GM03348 (cell line): ENCODE results near the gene GNAO1.

Experiments
- DNase-seq: peaks from one replicate; pipeline ENCODE4 v3.0.0; 2012; ENCODE audit warnings: low spot score

The GNAO1 gene

DNA sequence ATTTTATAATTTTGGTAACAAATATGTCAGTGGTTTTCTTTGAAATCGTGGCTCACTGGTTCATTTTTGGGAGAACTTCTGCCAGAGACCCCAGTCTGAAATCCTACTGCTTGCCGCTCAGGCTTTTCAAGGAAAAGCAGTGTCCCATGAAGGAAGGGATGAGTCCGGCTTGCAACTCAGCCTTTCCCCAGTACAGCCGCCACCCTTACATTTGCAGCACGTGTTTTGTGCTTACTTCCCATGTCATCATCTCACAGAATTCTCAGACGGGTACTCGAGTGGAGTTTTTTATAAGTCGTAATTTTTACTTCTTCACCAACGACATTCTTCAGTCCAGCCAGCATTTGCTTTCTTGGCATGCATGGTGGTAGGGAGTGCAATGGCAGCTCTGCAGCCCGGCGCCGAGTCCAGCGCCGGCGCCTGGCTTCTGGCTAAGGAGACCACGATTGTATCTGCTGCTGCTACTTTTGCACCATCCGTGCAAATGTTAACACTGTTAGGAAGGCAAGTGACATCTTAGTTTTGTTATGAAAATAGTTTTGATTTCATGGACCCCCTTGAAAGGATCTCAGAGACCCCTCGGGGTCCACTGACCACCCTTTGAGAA is 123.1 kb downstream of the GNAO1 start:
- no peak for DNase-seq

DNA sequence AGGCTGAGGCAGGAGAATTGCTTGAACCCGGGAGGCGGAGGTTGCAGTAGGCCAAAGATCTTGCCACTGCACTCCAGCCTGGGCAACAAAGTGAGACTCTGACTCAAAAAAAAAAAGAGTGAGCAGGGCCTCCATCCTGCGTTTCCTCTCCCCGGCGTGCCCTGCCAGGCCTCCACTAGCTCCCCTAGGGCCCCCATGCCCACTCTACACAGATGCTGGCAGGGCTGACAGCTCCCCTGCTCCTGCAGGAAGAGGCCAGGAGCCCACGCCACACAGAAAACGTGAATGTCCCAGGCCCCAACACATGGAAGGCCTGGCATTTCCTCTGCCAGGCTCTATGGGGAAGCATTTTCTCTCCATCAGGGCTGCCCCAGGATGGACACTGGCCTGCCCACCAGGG is 124.7 kb downstream of the GNAO1 start:
- no peak for DNase-seq

DNA sequence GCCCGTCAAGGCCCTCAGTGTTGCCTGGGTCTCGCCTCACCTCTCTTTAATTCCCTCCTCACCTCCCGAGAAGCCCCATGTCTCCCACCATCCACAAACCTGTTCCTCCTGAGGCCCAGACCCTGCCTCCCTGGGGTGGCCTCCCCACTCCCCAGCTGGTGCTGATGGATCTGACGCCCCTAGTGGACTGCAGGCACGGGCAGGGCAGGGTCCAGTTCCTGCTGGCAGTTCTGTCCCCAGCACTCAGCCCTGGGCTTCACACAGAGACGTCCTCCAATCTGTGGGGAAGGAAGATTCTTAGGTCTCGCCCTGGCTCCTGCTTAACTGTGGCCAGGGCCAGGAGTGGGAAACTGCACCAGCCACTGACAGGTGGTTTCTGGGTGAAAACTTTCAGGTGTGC is 125.3 kb downstream of the GNAO1 start:
- DNase-seq: no peak

DNA sequence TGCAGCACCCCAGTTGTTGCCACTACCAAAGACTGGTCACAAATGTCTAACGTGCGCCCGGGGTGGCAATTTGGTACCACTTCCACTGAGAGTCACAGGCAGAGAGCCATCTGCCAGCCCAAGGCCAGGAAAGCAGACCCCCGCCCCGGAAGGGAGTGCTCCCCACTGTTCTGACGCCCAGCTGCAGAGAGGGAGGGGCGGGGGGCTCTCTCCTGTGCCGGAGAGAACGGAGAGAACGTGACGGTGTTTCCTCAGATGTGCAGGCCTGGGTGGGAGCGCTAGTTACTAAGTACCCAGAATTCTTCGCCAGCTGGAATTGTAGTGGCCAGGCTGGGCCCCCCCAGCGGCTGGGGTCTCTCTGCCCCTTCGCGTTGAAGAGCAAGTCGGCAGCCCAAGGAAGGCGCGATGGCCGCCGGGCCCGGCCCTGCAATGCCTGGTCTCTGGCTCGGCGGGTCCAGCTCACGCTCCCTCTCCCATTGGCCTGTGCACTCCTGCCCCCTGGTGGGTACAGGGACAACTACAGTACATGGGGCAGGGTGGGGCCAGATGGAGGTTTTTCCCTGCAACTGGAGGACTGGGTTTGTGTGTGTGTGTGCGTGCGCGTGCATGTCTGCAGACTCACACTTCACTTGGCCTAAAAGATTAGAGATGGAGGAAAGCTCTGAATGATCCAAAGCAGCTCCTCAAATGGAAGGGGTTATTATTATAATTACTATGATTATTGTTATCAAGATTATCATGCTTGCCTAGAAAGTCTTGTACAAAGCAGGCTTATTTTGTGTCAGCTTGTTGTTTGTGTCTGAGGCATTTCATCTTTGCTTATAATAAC is 126.9 kb downstream of the GNAO1 start:
- DNase-seq: peak; percentile 97

DNA sequence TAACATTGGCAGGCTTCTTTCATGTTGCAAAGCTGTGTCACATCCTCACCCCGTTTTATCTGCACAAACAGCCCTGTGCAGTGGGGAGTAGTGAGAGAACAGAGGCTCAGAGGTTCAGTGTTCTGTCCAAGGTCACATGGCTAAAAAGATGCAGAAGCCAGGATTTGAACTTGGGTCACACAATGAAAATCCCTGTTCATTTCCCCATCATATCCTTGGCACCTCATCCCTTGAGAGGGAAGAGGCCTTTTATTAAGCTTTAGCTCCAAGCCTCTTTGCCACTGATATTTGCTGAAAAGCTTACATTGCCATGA is 127.5 kb downstream of the GNAO1 start:
- DNase-seq: no peak

DNA sequence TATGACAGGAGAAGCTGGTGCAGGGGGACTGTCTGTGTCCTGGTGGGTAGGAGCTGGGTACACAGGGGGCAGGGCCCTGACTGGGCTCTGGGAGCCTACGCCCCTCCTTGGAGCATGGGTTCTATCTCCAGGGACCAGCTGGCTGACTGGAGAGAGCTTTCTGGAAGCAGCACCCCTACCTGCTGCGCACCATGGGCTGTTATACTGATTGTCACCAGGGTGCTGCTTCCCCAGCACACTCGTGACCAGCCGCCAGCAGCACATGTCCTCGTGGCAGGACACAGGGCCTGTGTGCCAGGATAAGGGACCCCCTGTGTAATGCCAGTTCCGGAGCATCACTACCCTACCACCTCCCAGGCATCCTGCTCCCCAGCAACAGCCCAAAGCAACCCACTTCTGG is 128.1 kb downstream of the GNAO1 start:
- no peak for DNase-seq

DNA sequence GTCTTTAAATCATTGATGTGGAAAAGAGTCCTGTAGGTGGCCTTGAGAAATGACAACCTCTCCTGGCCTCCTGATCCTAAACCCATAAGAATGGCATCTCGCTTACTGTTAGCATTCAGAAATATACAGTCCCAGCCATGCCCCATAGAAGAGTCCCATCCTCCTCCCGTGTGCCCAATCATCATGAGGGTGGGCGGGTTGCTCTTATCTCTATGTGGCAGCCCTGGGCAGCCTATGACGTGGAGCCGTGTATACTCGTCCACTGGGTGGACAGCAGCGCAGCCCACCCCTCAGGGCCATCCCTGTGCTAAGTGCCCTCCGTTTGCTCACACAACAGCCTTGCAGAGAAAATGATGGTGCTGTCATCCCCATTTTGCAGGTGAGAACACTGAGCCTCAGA is 128.8 kb downstream of the GNAO1 start:
- no peak for DNase-seq

DNA sequence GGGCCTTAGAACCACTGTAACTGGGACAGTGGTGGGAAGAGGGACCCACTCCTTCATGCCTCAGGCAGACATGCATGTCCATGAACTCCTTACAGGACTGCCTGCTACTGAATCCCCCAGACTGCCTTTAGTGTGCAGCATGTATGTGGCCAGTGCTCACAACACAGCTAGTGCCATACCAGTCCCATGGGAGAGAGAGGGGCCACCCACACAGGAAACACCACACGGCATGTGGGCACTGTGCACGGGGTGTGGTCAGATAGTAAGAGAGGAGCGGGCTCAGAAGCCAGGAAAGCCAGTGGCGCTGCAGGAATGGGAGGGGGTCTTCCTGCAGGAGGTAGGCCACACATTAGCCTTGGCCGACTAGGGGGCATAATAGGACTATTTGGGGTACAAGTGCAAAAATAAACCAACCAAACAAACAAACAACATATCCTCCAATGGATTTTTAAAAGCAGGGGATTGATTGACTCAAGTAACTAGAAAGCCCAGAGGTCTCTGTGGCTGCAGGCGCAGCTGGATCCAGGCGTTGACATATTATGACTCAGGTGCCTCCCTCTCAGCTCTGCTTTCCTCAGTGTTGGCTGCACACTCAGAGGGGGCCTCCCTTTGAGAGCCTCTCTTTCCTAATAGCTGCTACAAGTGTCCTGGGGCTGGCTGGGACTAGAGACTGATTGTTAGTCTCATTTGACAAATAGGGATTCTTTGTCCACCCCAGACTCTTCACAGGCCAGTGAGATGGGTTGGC is 129.7 kb downstream of the GNAO1 start:
- DNase-seq: no peak

DNA sequence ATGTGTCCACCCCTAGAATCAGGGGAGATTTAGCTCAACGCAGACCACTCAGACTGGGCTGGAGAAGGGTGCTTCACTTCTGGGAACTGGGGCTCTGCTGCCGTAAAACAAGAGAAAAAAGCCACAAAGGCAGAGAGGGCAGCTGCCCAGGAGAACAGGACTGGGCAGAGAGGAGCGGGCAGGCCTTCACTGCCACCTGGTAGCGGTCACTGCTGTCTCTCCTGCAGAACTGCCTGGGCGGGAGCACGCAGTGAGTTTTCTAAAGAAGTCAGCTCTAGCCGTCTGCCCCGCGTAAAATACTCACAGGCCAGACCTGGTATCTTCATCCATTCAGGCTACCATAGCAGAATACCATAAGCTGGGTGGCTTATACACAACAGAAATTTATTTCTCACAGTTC is 130.3 kb downstream of the GNAO1 start:
- DNase-seq: no peak

DNA sequence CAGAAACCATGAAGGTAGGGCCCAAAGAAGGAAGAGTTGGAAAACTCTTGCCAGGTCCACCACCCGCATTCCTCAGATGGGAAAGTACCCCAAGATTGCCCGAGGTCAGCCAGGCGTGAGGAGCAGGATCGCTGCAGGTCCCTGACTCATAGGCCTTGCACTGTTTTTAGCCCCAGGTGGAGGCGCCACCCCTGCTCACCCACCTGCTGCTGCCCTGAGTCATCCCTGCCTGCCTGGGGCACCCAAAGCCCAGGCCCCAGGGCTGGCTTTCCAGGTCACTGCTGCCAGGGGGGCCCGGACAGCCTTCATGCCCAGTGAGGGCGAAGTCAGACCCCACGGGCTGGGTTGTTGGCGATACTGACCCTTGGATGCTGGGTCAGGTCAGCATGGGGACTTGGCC is 133.1 kb downstream of the GNAO1 start:
- DNase-seq: no peak

DNA sequence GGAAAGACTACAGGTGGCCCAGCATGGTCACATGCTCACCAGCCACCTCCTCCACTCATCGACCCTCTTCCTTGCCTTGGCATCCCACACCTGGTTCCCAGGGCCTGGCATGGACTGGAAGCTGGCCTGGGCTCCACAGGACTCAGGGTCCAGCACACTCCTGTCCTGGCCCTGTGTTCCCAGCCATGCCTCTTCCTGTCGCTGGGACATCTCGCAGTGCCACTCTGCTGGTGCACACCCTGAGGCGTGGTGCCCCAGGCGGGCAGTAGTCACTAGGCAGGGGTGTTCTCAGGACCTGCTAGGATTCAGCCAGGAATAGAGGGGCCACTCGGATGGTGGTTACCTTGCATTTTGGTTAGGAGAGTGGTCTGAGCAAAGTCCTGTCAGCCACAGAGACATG is 134.7 kb downstream of the GNAO1 start:
- DNase-seq: no peak

DNA sequence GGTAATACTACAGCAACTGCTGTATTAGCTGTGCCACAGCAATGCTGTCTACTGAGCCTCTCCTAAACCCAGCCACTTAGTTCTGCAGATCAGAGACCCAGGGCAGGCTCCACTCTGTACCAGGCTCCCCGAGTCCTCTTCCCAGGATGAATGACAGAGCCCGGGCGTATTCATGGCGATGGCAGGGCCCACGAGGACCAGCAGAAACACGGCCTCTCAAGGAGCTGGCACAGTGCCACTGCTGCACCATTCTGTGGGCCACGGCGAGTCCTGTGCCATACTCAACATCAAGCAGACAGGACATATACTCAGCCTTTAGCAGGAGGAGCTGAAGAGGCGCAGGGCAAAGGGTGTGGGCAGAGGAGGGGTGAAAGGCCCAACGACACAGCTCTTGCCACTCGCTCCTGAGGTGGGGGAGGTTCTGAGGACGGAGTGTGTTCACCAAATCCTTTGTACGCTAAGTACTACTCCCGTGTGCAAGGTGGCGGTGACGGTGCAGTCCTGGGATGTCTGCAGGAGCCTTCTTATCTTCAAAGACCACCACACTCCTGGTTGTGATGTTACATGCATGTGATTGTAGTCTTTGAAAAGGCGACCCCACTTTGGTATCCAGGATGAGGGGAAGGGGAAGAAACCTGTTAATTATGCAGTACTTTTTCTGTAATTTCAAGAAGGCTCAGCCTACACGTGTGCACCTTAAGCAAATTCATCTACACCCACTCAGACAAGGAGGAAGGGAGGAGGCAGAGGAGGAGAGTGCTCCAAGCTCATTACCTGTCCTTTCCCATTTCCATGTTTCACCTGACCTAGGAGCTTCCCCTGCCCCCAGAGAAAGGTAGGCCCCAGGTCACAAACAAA is 136.0 kb downstream of the GNAO1 start:
- no peak for DNase-seq

DNA sequence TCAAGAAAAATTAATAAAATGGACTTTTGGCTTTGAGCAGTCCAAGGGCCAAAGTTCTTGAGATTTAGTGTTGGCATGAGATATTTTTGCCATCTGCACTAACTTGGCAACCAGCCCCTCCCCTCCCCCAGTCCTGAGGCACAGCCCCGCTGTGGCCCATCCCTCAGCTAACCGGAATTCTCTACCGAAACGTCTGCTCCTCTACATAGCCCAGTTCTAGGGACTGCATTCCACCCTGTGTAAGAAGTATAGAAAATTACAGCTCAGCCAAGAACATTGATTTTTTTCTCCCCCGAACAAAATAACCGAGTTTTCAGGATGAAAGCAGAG is 136.6 kb downstream of the GNAO1 start:
- no peak for DNase-seq

DNA sequence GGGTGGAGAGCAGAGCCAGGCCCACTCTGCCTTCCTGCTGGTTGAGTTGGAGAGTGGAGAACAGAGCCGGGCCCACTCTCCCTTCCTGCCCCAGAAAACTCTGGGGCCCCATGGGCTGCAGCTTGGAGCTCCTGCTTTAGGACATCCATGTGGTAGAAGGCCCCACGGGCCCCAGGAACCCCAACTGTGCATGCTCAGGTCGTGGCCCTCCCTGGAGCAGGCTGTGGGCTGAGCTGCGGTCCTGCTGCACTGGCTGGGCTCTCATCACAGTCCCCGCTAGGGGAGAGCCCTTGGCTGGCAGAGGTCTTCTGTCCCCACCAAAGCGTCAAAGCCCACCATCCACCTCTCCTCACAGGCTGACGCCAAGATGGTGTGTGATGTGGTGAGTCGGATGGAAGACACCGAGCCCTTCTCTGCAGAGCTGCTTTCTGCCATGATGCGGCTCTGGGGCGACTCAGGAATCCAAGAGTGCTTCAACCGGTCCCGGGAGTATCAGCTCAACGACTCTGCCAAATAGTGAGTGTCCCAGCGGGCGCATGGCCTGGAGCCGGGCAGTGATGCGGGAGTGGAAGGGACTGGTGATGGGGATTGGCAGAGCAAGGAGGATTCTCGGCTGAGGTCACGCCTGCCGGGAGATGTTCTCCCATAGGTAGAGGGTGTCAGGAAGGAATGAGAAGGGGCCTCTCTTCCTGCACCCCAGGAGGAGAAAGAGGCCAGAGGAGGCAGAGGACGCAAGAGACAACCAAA is 137.2 kb downstream of the GNAO1 start:
- DNase-seq: no peak

DNA sequence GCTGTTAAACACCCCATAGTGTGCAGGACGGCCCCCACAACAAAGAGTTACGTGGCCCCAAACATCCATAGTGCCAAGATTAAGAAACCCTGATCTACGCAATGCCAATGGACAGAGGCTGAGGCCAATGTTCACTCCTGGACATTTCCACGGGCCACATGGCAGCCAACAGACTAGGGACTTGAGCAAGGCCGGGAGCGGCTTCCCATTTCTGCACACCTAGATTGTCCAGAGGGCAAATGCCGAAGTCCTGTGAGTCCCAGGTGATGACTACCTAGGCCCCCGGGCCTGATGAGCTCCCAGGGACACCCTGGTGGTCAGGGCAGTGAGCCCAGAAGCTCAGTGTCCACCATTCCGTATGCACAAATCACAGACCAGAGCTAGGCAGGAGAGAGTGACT is 138.6 kb downstream of the GNAO1 start:
- no peak for DNase-seq

DNA sequence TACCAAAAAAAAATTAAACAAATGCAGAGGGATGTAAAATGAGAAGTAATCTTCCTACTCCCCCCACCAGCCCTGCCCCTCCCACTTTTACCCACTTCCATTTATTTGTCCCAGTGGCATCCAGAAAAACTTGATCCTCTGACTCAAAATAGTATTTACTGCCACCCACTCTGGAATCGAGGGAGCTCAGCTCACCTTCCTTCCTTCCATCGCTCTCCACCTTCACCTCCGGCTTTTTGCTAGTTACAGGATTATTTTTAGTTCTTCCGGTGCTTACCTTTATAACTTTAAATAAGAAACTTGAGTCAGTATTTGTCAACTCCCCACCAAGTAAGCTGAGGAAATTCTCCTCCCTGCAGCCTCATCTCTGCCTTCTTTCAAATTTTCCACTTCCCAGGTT is 139.2 kb downstream of the GNAO1 start:
- no peak for DNase-seq

DNA sequence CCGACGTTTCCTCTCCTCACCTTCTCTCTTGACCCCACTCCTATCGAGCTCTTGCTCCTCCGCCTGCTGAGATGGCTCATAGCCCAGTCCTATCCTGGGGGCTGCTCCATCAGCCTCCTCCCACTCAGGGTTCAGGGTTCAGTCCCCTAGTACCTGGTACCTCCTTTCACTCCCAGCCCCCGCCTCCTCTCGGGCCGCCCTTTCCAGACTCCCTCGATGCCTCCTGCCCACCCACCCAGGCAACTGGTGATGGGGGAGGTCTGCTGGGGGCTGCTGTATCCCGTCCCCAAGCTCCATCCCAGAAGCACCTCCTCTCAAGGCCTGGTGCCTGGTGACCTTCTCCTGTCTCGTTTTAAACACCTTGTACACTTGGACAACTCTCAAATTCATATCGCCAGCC is 140.1 kb downstream of the GNAO1 start:
- no peak for DNase-seq

DNA sequence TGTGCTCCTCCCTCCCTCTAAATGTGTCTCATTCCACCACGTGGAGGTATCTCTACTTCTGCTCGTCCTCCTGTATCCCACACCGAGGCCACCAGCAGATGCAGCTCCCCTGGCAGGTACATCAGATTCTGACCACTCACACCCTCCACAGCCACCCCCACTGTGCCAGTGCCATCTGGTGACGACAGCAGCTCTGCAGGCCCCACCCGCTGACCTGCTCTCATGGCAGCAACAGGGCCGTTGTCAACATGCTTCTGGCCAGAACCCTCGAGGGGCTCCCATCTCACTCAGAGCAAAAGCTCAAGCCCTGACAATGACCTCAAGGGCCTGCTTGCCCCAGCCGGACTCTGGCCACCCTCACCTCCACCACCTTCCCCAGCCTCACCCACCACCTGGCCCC is 140.6 kb downstream of the GNAO1 start:
- DNase-seq: no peak

DNA sequence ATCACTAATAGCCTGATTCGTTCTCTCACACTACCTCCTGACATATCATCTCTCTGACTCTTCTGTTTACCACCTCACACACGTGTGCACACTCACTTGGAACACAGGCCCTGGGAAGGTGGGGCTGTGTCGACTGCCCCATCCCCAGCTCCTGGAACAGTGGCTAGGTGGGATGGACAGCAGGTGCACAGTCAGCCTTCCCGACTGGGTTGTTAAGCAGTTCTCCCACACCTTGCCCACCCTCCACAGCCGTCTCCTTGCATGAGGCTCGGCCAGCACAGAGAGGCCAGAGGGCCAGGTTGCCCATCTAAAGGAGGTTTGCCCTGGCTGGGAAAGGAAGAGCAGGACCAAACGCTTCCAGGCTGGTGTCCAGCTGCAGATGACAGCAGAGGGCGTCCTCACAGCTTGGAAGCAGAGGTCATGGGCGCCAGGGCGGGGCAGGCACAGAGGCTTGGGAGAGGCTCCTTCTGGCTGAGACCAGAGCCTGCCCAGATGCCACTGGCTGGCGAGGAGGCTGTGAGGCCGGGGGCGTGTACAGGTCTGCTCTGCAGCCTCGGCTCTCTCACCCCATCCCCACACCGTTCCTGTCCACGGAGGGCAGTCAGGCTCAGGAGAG is 141.3 kb downstream of the GNAO1 start:
- peak; percentile 91 for DNase-seq

DNA sequence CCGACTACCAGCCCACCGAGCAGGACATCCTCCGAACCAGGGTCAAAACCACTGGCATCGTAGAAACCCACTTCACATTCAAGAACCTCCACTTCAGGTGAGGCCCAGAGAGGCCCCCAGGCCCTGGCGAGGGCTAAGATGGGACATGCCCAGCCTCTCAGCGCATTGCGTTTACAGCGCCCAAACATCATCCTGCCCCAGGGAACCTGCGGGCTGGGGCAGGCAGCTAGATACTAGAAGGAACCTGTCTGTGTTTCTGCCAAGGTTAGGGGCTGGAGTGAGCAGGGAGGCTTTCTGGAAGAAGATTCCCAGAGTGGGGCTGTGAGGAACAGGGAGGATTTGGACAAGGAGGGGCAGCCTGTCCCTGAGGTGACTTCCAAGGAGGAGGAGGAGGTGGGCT is 143.5 kb downstream of the GNAO1 start:
- no peak for DNase-seq

DNA sequence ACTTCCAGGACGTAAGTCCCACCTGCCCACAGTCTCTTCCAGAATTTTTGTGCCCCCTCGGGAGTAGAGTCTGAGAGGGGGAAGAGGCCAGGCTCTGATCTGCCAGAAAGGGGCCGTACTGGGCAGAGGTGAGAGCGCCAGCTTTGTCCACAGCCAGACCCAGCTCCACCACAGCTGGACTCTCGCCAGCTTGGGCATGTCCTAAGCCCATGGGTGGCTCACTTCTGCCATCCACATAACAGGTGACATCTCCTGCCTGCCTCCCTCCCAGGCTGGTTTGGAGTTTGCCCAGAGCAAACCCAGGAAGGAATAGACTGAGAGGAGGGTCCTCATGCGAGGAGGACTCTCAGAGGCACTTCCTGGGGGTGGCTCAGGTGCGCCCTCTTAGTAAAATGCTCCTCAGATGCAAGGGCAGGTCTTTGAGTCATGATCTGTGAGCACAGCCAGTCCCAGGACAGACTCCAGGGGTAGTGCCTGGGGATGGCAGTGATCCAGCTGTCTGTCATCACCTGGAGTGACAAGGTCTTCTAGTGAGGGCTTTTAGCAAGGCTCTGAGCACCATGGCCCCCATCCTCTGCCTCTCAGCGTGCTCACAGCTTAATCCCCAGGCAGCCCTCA is 144.9 kb downstream of the GNAO1 start:
- no peak for DNase-seq
